HG03045 (cell line): Measurements from ENCODE around the gene RLN2.

Experiments
- ATAC-seq: cut with Tn5 transposase; IDR thresholded peaks from one replicate; pipeline ENCODE4 v1.9.1; 2021; ENCODE audit warnings: mild to moderate bottlenecking, moderate library complexity; ENCODE audit not compliant: unreplicated experiment

Gene RLN2

GRCh38 chr9:5274770-5275169 lies 29.7 kb downstream of the RLN2 start:
- no peak for ATAC-seq

GRCh38 chr9:5269249-5269715 lies 35.2 kb downstream of the RLN2 start:
- no peak for ATAC-seq

- no peak for ATAC-seq
Observed at GRCh38 chr9:5265939-5266338, 38.6 kb downstream of the RLN2 start.

GRCh38 chr9:5264219-5264595 lies 40.3 kb downstream of the RLN2 start:
- no peak for ATAC-seq

- no peak for ATAC-seq
Observed at GRCh38 chr9:5263351-5264218, 40.9 kb downstream of the RLN2 start.
